Thyroid gland (tissue), 4 donors: ENCODE measurements around the gene ZNF474. TPM values are rescaled to one million over a fixed set of nuclear protein-coding genes. Genes with fewer than 3 reads are reported as not detected.

Experiments
- DNase-seq, 2 donors: peaks; one replicate each; pipeline ENCODE4 v3.0.0-alpha.2; 2019
- H3K27ac ChIP-seq, 3 donors: fragments of 200-600 bp; sonication (generic); 1 replicate in 2 of 3; 2 replicates in 1 of 3; pipeline ENCODE4 v1.5.1; 2016 to 2019; ENCODE audit warnings: mild to moderate bottlenecking in 1 of 3, moderate library complexity in 1 of 3
- H3K27me3 ChIP-seq: fragments of 200-600 bp; sonication (generic); one replicate; pipeline ENCODE4 v1.5.1; 2019
- H3K36me3 ChIP-seq, 2 donors: fragments of 200-600 bp; sonication (generic); one replicate each; pipeline ENCODE4 v1.5.1; 2016 to 2019
- H3K4me1 ChIP-seq, 2 donors: fragments of 200-600 bp; sonication (generic); one replicate each; pipeline ENCODE4 v1.5.1; 2017 to 2019
- H3K4me3 ChIP-seq, 3 donors: fragments of 200-600 bp; sonication (generic); replicated peaks in 1 of 3; 1 replicate in 2 of 3; 2 replicates in 1 of 3; pipeline ENCODE4 v1.5.1; 2016; ENCODE audit warnings: mild to moderate bottlenecking in 1 of 3
- H3K9me3 ChIP-seq: fragments of 200-600 bp; sonication (generic); one replicate; pipeline ENCODE4 v1.5.1; 2017
- CTCF ChIP-seq, 6 experiments: fragments of 200-600 bp in 3 of 6; fragments of 450-650 bp in 3 of 6; sonication (generic) in 3 of 6; IDR thresholded peaks; one replicate each; pipeline ENCODE4 v1.5.1; 2016 to 2019; ENCODE audit warnings: antibody characterized with exemption in 6 of 6, mild to moderate bottlenecking in 2 of 6, inconsistent platforms in 1 of 6, moderate library complexity in 1 of 6
- POLR2A ChIP-seq, 2 donors: fragments of 450-650 bp; IDR thresholded peaks; one replicate each; pipeline ENCODE4 v1.6.1; 2017; ENCODE audit warnings: antibody characterized with exemption in 2 of 2, mild to moderate bottlenecking in 2 of 2, moderate library complexity in 1 of 2
- WGBS, 2 donors: methylation state at CpG; one replicate each; pipeline ENCODE4 v1.1.5; 2017; 5-methylcytosine and 5-hydroxymethylcytosine counted together
- intact Hi-C: fragments of 100-400 bp; cut with DNase I; formaldehyde crosslinking; loops from one replicate; pipeline ENCODE4 v1.15.1; 2023
- total RNA-seq, 4 donors: library from RNA; depleted of rRNA; stranded (reverse); fragments of >200 nt; gene quantifications; one replicate each; pipeline ENCODE4 v1.2.3, GENCODE V29; 2016

The ZNF474 gene
- total RNA-seq, 4 donors from 2014 or later = 0.33 to 1.5 (median 0.54) TPM; not detected in 1

GRCh38 chr5:122154910-122155309 lies 25.6 kb downstream of the ZNF474 start:
- WGBS, 2 donors = 34 to 38% methylated on average over 5 to 7 of the region's 7 CpGs
- peak in 1 of 2 donors; percentile 37 for TF ChIP-seq POLR2A (IDR thresholded peaks at IDR 0.05)
- no peak for TF ChIP-seq CTCF (IDR thresholded peaks at IDR 0.05)
- intact Hi-C loops = no loop called here
- no peaks in the 10 kb centered on the region for H3K36me3 ChIP-seq
- H3K27ac ChIP-seq = peak overlapping the region; percentile 49 to 80 (median 53)
- peak; percentile 89 to 90 for DNase-seq
- H3K9me3 ChIP-seq = no peaks in the 10 kb centered on the region
- H3K27me3 ChIP-seq = no peaks in the 10 kb centered on the region
- H3K4me1 ChIP-seq = peaks cover 26 to 45% of the 10 kb centered on the region in 2 donors
- H3K4me3 ChIP-seq = no peak overlapping the region

- Histone ChIP-seq H3K4me3 (no peak overlapping the region), H3K27ac (peak overlapping the region; percentile 49 to 80 (median 53)), H3K36me3 (no peaks in the 10 kb centered on the region), H3K27me3 (no peaks in the 10 kb centered on the region), H3K9me3 (no peaks in the 10 kb centered on the region), H3K4me1 (peaks cover 26 to 45% of the 10 kb centered on the region in 2 donors)
- intact Hi-C loops = no loop called here
- no peak for DNase-seq
- TF ChIP-seq CTCF (IDR thresholded peaks at IDR 0.05) (no peak), POLR2A (IDR thresholded peaks at IDR 0.05) (no peak)
- 79 to 86% methylated on average over 3 of the region's 3 CpGs for WGBS, 2 donors
These were observed 26.2 kb downstream of the ZNF474 start for GRCh38 chr5:122155546-122155945.

- peaks cover 26 to 39% of the 10 kb centered on the region in 2 donors for H3K4me1 ChIP-seq
- H3K4me3 ChIP-seq = no peak overlapping the region
- no peak overlapping the region for H3K27ac ChIP-seq
- no peaks in the 10 kb centered on the region for H3K36me3 ChIP-seq
- 56 to 57% methylated on average over 1 of the region's 1 CpG for WGBS, 2 donors
- intact Hi-C loops = no loop called here
- DNase-seq = peak in 1 of 2 donors; percentile 30
- H3K27me3 ChIP-seq = no peaks in the 10 kb centered on the region
- H3K9me3 ChIP-seq = no peaks in the 10 kb centered on the region
- TF ChIP-seq POLR2A (IDR thresholded peaks at IDR 0.05) (no peak), CTCF (IDR thresholded peaks at IDR 0.05) (peak in 5 of 6 experiments; percentile 45 to 79 (median 56))
These were observed 27.5 kb downstream of the ZNF474 start for GRCh38 chr5:122156724-122157325.

- Histone ChIP-seq H3K4me3 (no peak overlapping the region), H3K27ac (peak overlapping the region in 2 of 3 donors; percentile 69 to 84), H3K9me3 (no peaks in the 10 kb centered on the region), H3K27me3 (no peaks in the 10 kb centered on the region), H3K4me1 (peaks cover 13 to 21% of the 10 kb centered on the region in 2 donors), H3K36me3 (no peaks in the 10 kb centered on the region)
- intact Hi-C loops = loop anchor here (5.0 kb wide), 1 partner anchor 70 kb away; no protein-coding TSS in a partner anchor
- TF ChIP-seq CTCF (IDR thresholded peaks at IDR 0.05) (no peak), POLR2A (IDR thresholded peaks at IDR 0.05) (no peak)
- DNase-seq = no peak
- 82 to 91% methylated on average over 3 of the region's 3 CpGs for WGBS, 2 donors
These were observed 32.8 kb downstream of the ZNF474 start for GRCh38 chr5:122162100-122162638.
